HL-60 (cell line): ENCODE measurements around the gene WDR64.
A peak's percentile ranks its signal among the peaks of the same experiment; 100 is the strongest.

Experiments used
- DNase-seq, 2 experiments: peaks; one replicate each; pipeline ENCODE4 v3.0.0-alpha.2; 2010 to 2020; ENCODE audit warnings: low read depth in 1 of 2, low spot score in 1 of 2
- H3K27ac ChIP-seq: fragments of 250-450 bp; sonication (Bioruptor Pico); replicated peaks from 2 replicates; pipeline ENCODE4 v1.5.1; 2020; ENCODE audit warnings: mild to moderate bottlenecking, moderate library complexity
- H3K27me3 ChIP-seq: fragments of 250-450 bp; sonication (Bioruptor Pico); 2 replicates; pipeline ENCODE4 v1.5.1; 2021; ENCODE audit warnings: mild to moderate bottlenecking, moderate library complexity; ENCODE audit not compliant: insufficient read depth, poor library complexity, severe bottlenecking
- H3K4me3 ChIP-seq: replicated peaks from 2 replicates; pipeline ENCODE4 v1.5.1; 2011; ENCODE audit warnings: mild to moderate bottlenecking, control low read depth, low read length; ENCODE audit not compliant: insufficient read depth
- GABPA ChIP-seq: IDR thresholded peaks from 2 replicates; pipeline ENCODE4 v1.6.1; 2012; ENCODE audit warnings: low read depth
- POLR2AphosphoS5 ChIP-seq: IDR thresholded peaks from 2 replicates; pipeline ENCODE4 v1.6.1; 2012; ENCODE audit warnings: low read depth
- SPI1 ChIP-seq: IDR thresholded peaks from 2 replicates; pipeline ENCODE4 v1.6.1; 2012; ENCODE audit warnings: low read depth, mild to moderate bottlenecking, borderline replicate concordance
- TF ChIP-seq, protein P1 (sequence below): IDR thresholded peaks from 2 replicates; pipeline ENCODE4 v1.6.1; 2012; ENCODE audit warnings: low read depth; ENCODE audit not compliant: insufficient replicate concordance
- TF ChIP-seq, protein P2 (sequence below): IDR thresholded peaks from one replicate; pipeline ENCODE4 v1.5.1; 2011; ENCODE audit warnings: low read length, control low read depth, inconsistent platforms; ENCODE audit not compliant: insufficient read depth

Gene WDR64

DNA sequence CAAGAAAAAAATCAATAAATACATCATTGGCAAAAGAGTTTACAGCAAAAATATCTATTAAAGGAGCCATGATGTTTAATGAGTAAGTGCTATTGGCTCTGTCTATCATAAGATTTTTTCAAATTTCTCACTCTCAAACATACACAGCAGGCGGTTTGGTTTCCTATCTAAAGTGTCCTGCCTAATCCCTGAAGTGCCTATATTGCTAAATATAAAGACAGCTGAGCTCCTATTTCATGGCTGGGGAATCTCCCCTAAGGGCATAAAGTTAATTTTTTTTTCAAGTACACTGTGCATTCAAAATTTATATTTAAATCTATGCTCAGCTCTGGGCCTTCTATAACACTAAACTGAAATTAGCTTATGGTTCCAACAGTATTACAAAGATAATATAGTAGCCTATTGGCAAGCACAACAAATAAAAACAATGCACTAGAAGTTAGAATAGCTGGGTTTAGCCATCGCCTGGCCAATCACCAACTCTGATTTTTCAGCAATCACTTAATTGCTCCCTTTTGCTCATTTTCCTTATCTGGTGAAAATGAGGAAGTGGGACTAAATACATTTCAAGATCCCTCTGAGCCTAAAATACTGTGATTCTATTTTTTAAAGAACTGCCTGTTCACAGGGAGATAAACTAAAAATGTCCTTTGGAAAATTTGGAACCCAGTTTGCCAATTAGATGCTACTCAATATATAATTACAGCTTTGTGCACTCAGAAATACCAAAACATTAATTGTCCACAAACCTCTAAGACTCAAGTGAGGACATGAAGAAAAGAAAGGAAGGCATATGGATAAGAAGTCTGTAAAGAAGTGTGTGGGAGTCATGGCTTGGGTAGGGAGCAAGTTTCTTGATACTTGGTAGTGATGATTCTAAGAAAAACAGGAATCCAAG, 62.5 kb downstream of the WDR64 start:
- peaks cover 3% of the 10 kb centered on the region for H3K27me3 ChIP-seq
- H3K27ac ChIP-seq: no peak overlapping the region
- H3K4me3 ChIP-seq: no peak overlapping the region
- DNase-seq: no peak
- TF ChIP-seq GABPA (no peak), POLR2AphosphoS5 (no peak), SPI1 (peak; percentile 89)
- TF ChIP-seq, protein P1, sequence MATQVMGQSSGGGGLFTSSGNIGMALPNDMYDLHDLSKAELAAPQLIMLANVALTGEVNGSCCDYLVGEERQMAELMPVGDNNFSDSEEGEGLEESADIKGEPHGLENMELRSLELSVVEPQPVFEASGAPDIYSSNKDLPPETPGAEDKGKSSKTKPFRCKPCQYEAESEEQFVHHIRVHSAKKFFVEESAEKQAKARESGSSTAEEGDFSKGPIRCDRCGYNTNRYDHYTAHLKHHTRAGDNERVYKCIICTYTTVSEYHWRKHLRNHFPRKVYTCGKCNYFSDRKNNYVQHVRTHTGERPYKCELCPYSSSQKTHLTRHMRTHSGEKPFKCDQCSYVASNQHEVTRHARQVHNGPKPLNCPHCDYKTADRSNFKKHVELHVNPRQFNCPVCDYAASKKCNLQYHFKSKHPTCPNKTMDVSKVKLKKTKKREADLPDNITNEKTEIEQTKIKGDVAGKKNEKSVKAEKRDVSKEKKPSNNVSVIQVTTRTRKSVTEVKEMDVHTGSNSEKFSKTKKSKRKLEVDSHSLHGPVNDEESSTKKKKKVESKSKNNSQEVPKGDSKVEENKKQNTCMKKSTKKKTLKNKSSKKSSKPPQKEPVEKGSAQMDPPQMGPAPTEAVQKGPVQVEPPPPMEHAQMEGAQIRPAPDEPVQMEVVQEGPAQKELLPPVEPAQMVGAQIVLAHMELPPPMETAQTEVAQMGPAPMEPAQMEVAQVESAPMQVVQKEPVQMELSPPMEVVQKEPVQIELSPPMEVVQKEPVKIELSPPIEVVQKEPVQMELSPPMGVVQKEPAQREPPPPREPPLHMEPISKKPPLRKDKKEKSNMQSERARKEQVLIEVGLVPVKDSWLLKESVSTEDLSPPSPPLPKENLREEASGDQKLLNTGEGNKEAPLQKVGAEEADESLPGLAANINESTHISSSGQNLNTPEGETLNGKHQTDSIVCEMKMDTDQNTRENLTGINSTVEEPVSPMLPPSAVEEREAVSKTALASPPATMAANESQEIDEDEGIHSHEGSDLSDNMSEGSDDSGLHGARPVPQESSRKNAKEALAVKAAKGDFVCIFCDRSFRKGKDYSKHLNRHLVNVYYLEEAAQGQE: no peak
- TF ChIP-seq, protein P2, sequence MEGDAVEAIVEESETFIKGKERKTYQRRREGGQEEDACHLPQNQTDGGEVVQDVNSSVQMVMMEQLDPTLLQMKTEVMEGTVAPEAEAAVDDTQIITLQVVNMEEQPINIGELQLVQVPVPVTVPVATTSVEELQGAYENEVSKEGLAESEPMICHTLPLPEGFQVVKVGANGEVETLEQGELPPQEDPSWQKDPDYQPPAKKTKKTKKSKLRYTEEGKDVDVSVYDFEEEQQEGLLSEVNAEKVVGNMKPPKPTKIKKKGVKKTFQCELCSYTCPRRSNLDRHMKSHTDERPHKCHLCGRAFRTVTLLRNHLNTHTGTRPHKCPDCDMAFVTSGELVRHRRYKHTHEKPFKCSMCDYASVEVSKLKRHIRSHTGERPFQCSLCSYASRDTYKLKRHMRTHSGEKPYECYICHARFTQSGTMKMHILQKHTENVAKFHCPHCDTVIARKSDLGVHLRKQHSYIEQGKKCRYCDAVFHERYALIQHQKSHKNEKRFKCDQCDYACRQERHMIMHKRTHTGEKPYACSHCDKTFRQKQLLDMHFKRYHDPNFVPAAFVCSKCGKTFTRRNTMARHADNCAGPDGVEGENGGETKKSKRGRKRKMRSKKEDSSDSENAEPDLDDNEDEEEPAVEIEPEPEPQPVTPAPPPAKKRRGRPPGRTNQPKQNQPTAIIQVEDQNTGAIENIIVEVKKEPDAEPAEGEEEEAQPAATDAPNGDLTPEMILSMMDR: no peak

DNA sequence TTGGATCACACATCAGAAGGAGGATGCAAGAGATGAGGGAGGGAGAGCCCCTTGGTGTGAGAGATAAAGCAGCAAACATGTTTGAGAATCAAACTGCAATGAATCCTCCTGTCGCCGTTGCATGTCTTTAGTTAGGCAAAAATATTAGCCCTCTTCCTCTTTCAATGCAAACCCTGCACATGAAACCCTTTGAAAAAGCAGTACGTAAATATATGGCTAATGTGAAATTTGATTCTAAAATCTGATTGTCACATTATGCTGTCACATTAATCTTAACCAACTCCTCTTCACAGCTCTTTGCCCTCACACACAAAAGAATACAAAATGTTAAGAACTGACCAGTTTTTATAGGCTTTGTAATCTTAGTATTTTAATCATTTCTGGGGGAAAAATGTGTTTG, 63.4 kb downstream of the WDR64 start:
- Histone ChIP-seq H3K27me3 (peaks cover 3% of the 10 kb centered on the region), H3K27ac (no peak overlapping the region), H3K4me3 (no peak overlapping the region)
- TF ChIP-seq SPI1 (no peak), POLR2AphosphoS5 (no peak), GABPA (no peak)
- TF ChIP-seq, protein P2: no peak
- TF ChIP-seq, protein P1: no peak
- DNase-seq: no peak

DNA sequence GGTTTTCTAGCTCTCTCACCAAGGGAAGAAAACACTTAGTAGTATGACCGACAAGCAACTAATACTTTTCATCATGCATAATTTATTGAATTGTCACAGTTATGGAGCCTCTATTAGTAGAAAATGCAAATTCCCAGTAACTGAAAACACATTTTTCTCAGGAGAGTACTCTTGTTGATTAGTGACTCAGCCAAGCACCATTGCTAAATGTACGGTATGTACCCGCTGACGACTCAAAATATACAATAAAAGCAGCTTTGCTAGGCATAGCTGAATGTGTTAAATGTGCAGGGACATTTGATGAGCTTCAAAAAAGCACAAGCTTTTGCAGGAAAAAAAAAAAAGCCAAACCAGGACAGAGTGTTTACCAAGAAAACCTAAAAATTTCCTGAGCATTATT, 63.9 kb downstream of the WDR64 start:
- no peak overlapping the region for H3K27ac ChIP-seq
- no peak overlapping the region for H3K4me3 ChIP-seq
- no peak for DNase-seq
- TF ChIP-seq POLR2AphosphoS5 (no peak), GABPA (no peak), SPI1 (no peak)
- TF ChIP-seq, protein P1: no peak
- TF ChIP-seq, protein P2: no peak
- H3K27me3 ChIP-seq: peaks cover 3% of the 10 kb centered on the region
